IMR-90 (cell line): Measurements from ENCODE around the gene CD9. TPM values are rescaled to one million over a fixed set of nuclear protein-coding genes. Genes with fewer than 3 reads are reported as not detected.
A peak's percentile ranks its signal among the peaks of the same experiment; 100 is the strongest.

Experiments
- ATAC-seq: fragments of 200-7000 bp; cut with Tn5 transposase; 2 replicates; pipeline ENCODE4 v1.9.1; 2020; ENCODE audit warnings: low read depth, mild to moderate bottlenecking, moderate library complexity
- BruUV-seq: library from RNA; stranded (reverse); fragments of 400-500 nt; replicated peaks from 2 replicates; lab custom pipeline; 2021; lab: Mats Ljungman, UMichigan
- CTCF ChIA-PET: fragments of 300-600 bp; formaldehyde crosslinking; extraction: SDS; loops from one replicate; lab custom pipeline; 2021; ENCODE audit warnings: antibody characterized with exemption; lab: Yijun Ruan, JAX
- POLR2A ChIA-PET: fragments of 300-600 bp; sonication (Branson Sonifier 250); formaldehyde crosslinking; loops from one replicate; lab custom pipeline; 2022; ENCODE audit warnings: antibody characterized with exemption; ENCODE audit not compliant: unreplicated experiment; lab: Charles Lee
- DNase-seq: peaks from one replicate; pipeline ENCODE4 v3.0.0; 2013
- H2AFZ ChIP-seq: replicated peaks from 2 replicates; pipeline ENCODE3; 2013; ENCODE audit warnings: low read length, mild to moderate bottlenecking; ENCODE audit not compliant: poor library complexity
- H2AK5ac ChIP-seq: 2 replicates; pipeline ENCODE4 v1.6.1; 2013; ENCODE audit warnings: low read depth, low read length, inconsistent platforms
- H2AK9ac ChIP-seq: replicated peaks from 2 replicates; pipeline ENCODE3; 2013; ENCODE audit warnings: mild to moderate bottlenecking, low read depth, low read length, moderate library complexity; ENCODE audit not compliant: poor library complexity
- H2BK120ac ChIP-seq: 2 replicates; pipeline ENCODE4 v1.6.1; 2013; ENCODE audit warnings: low read depth, low read length, inconsistent platforms
- H2BK15ac ChIP-seq: 3 replicates; pipeline ENCODE4 v1.6.1; 2013; ENCODE audit warnings: low read depth, low read length, inconsistent platforms
- H2BK20ac ChIP-seq: 2 replicates; pipeline ENCODE4 v1.6.1; 2013; ENCODE audit warnings: low read depth, mild to moderate bottlenecking, inconsistent platforms, low read length, moderate library complexity
- H2BK5ac ChIP-seq: 2 replicates; pipeline ENCODE4 v1.6.1; 2013; ENCODE audit warnings: mild to moderate bottlenecking, low read depth, low read length, inconsistent platforms; ENCODE audit not compliant: poor library complexity, severe bottlenecking
- H3K14ac ChIP-seq: replicated peaks from 2 replicates; pipeline ENCODE4 v1.6.1; 2013; ENCODE audit warnings: low read depth, low read length, inconsistent platforms
- H3K18ac ChIP-seq: 2 replicates; pipeline ENCODE4 v1.6.1; 2013; ENCODE audit warnings: low read depth, low read length, control low read depth
- H3K23ac ChIP-seq: 2 replicates; pipeline ENCODE4 v1.6.1; 2013; ENCODE audit warnings: low read depth, low read length, inconsistent platforms
- H3K27ac ChIP-seq: 2 replicates; pipeline ENCODE4 v1.5.1; 2013; ENCODE audit warnings: mild to moderate bottlenecking, control low read depth, low read length; ENCODE audit not compliant: insufficient read depth
- H3K27me3 ChIP-seq: 2 replicates; pipeline ENCODE4 v1.6.1; 2013; ENCODE audit warnings: low read length; ENCODE audit not compliant: control insufficient read depth, insufficient read depth
- H3K36me3 ChIP-seq: 2 replicates; pipeline ENCODE4 v1.6.1; 2013; ENCODE audit warnings: low read length, mixed read lengths; ENCODE audit not compliant: control insufficient read depth, insufficient read depth
- H3K4ac ChIP-seq: 2 replicates; pipeline ENCODE4 v1.6.1; 2013; ENCODE audit warnings: low read depth, low read length, inconsistent platforms
- H3K4me1 ChIP-seq: 2 replicates; pipeline ENCODE4 v1.6.1; 2013; ENCODE audit warnings: low read length, mixed read lengths; ENCODE audit not compliant: control insufficient read depth, insufficient read depth
- H3K4me2 ChIP-seq: 2 replicates; pipeline ENCODE4 v1.6.1; 2013; ENCODE audit warnings: low read depth, mild to moderate bottlenecking, control low read depth, low read length, moderate library complexity
- H3K4me3 ChIP-seq: 2 replicates; pipeline ENCODE4 v1.5.1; 2013; ENCODE audit warnings: low read depth, mild to moderate bottlenecking, control low read depth, low read length, moderate library complexity; ENCODE audit not compliant: insufficient read depth
- H3K56ac ChIP-seq: 2 replicates; pipeline ENCODE4 v1.6.1; 2013; ENCODE audit warnings: low read length, inconsistent platforms; ENCODE audit not compliant: insufficient read depth; ENCODE audit errors: extremely low read depth
- H3K79me1 ChIP-seq, 2 experiments: 2 replicates each; pipeline ENCODE4 v1.6.1; 2013; ENCODE audit warnings: low read length in 2 of 2, inconsistent platforms in 1 of 2, low read depth in 1 of 2
- H3K9ac ChIP-seq: 2 replicates; pipeline ENCODE4 v1.6.1; 2013; ENCODE audit warnings: low read depth, low read length, control low read depth
- H3K9me1 ChIP-seq: 2 replicates; pipeline ENCODE4 v1.6.1; 2013; ENCODE audit warnings: low read length, inconsistent platforms; ENCODE audit not compliant: insufficient read depth
- H3K9me3 ChIP-seq: 2 replicates; pipeline ENCODE4 v1.6.1; 2013; ENCODE audit warnings: low read length; ENCODE audit not compliant: control insufficient read depth, insufficient read depth
- H4K20me1 ChIP-seq: 2 replicates; pipeline ENCODE4 v1.6.1; 2013; ENCODE audit warnings: low read length, inconsistent platforms; ENCODE audit not compliant: insufficient read depth
- H4K5ac ChIP-seq: 2 replicates; pipeline ENCODE4 v1.6.1; 2013; ENCODE audit warnings: mild to moderate bottlenecking, low read depth, low read length, control low read depth
- H4K8ac ChIP-seq, 2 experiments: 2 replicates each; pipeline ENCODE4 v1.6.1; 2013; ENCODE audit warnings: low read depth in 2 of 2, low read length in 2 of 2, control low read depth in 1 of 2, inconsistent platforms in 1 of 2
- H4K91ac ChIP-seq: 2 replicates; pipeline ENCODE4 v1.6.1; 2013; ENCODE audit warnings: low read depth, low read length, inconsistent platforms; ENCODE audit not compliant: insufficient read depth
- BHLHE40 ChIP-seq: fragments of 150-350 bp; IDR thresholded peaks from 2 replicates; pipeline ENCODE4 v1.6.1; 2016; ENCODE audit warnings: mild to moderate bottlenecking, low read depth, low read length
- CEBPB ChIP-seq: IDR thresholded peaks from 2 replicates; pipeline ENCODE4 v1.6.1; 2012; ENCODE audit warnings: low read depth, low read length, improper control_type of control experiment
- CHD1 ChIP-seq: IDR thresholded peaks from 2 replicates; pipeline ENCODE4 v1.6.1; 2012; ENCODE audit warnings: low read depth, low read length, improper control_type of control experiment
- FOS ChIP-seq: fragments of 150-350 bp; IDR thresholded peaks from 2 replicates; pipeline ENCODE4 v1.6.1; 2016; ENCODE audit warnings: low read depth, low read length
- MAFK ChIP-seq: IDR thresholded peaks from 2 replicates; pipeline ENCODE4 v1.6.1; 2012; ENCODE audit warnings: low read depth, low read length, improper control_type of control experiment
- MAZ ChIP-seq: IDR thresholded peaks from 2 replicates; pipeline ENCODE4 v1.6.1; 2012; ENCODE audit warnings: low read depth, mild to moderate bottlenecking, low read length, improper control_type of control experiment, moderate library complexity, borderline replicate concordance
- MXI1 ChIP-seq: IDR thresholded peaks from 2 replicates; pipeline ENCODE4 v1.6.1; 2012; ENCODE audit warnings: low read depth, mild to moderate bottlenecking, low read length, moderate library complexity, borderline replicate concordance
- NFE2L2 ChIP-seq: fragments of 150-350 bp; IDR thresholded peaks from 2 replicates; pipeline ENCODE4 v1.6.1; 2016; ENCODE audit warnings: low read depth, mild to moderate bottlenecking, low read length
- POLR2A ChIP-seq: IDR thresholded peaks from 2 replicates; pipeline ENCODE4 v1.6.1; 2012; ENCODE audit warnings: mild to moderate bottlenecking, low read depth, low read length
- RAD21 ChIP-seq: IDR thresholded peaks from 2 replicates; pipeline ENCODE4 v1.6.1; 2012; ENCODE audit warnings: low read length, improper control_type of control experiment
- RCOR1 ChIP-seq: IDR thresholded peaks from 2 replicates; pipeline ENCODE4 v1.6.1; 2012; ENCODE audit warnings: mild to moderate bottlenecking, low read length, improper control_type of control experiment; ENCODE audit not compliant: insufficient replicate concordance
- RFX5 ChIP-seq: IDR thresholded peaks from 2 replicates; pipeline ENCODE4 v1.8.0; 2012; ENCODE audit warnings: low read depth, mild to moderate bottlenecking, low read length, moderate library complexity
- SMC3 ChIP-seq: fragments of 150-350 bp; IDR thresholded peaks from 2 replicates; pipeline ENCODE4 v1.6.1; 2016; ENCODE audit warnings: low read depth, mild to moderate bottlenecking, antibody characterized with exemption, low read length, moderate library complexity
- WGBS, 2 experiments: methylation state at CpG; one replicate each; pipeline versions ENCODE4 v1.1.5 to v1.1.7; 2013; ENCODE audit warnings: missing lambda C conversion rate in 2 of 2; ENCODE audit not compliant: insufficient read length in 1 of 2; ENCODE audit errors: extremely low coverage in 2 of 2; 5-methylcytosine and 5-hydroxymethylcytosine counted together
- dilution Hi-C: fragments of 300-500 bp; cut with HindIII; formaldehyde crosslinking; loops from one replicate; pipeline ENCODE4 v1.14.3; 2018; ENCODE audit warnings: low sequenced_read_pairs; ENCODE audit not compliant: unreplicated experiment
- in situ Hi-C: fragments of 300-500 bp; cut with MboI; formaldehyde crosslinking; loops from 3 replicates; pipeline ENCODE4 v1.14.3; 2019; ENCODE audit warnings: low sequenced_read_pairs, inconsistent platforms, mixed read lengths
- intact Hi-C: fragments of 100-400 bp; cut with micrococcal nuclease; formaldehyde crosslinking; loops from 2 replicates; pipeline ENCODE4 v1.10.0; 2022
- polyA plus RNA-seq, 3 experiments: library from polyadenylated mRNA; depleted of rRNA; stranded (reverse); fragments of >200 nt; gene quantifications; 2 replicates each; pipeline ENCODE4 v1.2.3, GENCODE V29; 2012; ENCODE audit warnings: low replicate concordance in 1 of 3
- total RNA-seq: library from RNA; depleted of rRNA; stranded (reverse); fragments of >200 nt; gene quantifications from 2 replicates; pipeline ENCODE4 v1.2.3, GENCODE V29; 2012
- TF ChIP-seq, protein P1 (sequence below): fragments of 150-350 bp; IDR thresholded peaks from 2 replicates; pipeline ENCODE4 v1.6.1; 2016; ENCODE audit warnings: low read depth, mild to moderate bottlenecking, low read length, moderate library complexity, borderline replicate concordance
- TF ChIP-seq, protein P2 (sequence below): conservative IDR thresholded peaks from 2 replicates; pipeline ENCODE4 v1.5.1; 2012; ENCODE audit warnings: mild to moderate bottlenecking, low read depth, low read length, improper control_type of control experiment
- TF ChIP-seq, protein P3 (sequence below): fragments of 150-350 bp; IDR thresholded peaks from 2 replicates; pipeline ENCODE4 v1.6.1; 2017; ENCODE audit warnings: mild to moderate bottlenecking, antibody characterized with exemption, low read length, low read depth

Gene CD9
- total and polyA plus RNA-seq, 2 of the 4 experiments (the other 2 are of a cell fraction) = 48.8 to 70.9 TPM

DNA sequence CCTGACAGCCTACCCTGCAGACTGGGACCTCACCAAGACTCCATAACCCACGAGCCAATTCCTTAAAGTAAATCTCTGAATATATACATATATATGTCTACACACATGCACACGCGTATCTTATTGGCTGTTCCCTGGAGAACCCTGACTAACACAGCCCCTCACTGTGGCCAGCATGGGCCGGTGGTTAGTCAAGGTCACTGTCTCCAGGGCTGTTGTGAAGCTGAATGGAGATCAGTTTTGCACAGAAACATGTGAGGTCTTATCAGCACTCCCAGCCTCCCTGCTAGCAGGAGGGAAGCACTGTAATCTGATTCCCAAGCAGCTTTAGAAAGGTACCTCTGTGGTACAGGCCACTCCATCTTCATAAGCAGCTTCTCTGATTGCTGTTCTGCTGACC, 63.7 kb downstream of the CD9 start:
- H3K18ac ChIP-seq = no peak overlapping the region
- H3K56ac ChIP-seq = no peak overlapping the region
- no peak overlapping the region for H2BK20ac ChIP-seq
- H4K5ac ChIP-seq = no peak overlapping the region; the same call in 1 of the 2 replicates
- H3K36me3 ChIP-seq = no peaks in the 10 kb centered on the region
- no CpG with 5 or more reads among the region's 4 CpGs for WGBS, 2 experiments
- H2BK120ac ChIP-seq = no peak overlapping the region
- TF ChIP-seq CHD1 = no peak
- no peak for TF ChIP-seq NFE2L2
- TF ChIP-seq, protein P1, sequence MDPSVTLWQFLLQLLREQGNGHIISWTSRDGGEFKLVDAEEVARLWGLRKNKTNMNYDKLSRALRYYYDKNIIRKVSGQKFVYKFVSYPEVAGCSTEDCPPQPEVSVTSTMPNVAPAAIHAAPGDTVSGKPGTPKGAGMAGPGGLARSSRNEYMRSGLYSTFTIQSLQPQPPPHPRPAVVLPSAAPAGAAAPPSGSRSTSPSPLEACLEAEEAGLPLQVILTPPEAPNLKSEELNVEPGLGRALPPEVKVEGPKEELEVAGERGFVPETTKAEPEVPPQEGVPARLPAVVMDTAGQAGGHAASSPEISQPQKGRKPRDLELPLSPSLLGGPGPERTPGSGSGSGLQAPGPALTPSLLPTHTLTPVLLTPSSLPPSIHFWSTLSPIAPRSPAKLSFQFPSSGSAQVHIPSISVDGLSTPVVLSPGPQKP = no peak
- TF ChIP-seq CEBPB = no peak
- no peak for TF ChIP-seq MAFK
- TF ChIP-seq SMC3 = no peak
- TF ChIP-seq FOS = no peak
- TF ChIP-seq RCOR1 = no peak
- no peak for TF ChIP-seq MAZ
- TF ChIP-seq, protein P2, sequence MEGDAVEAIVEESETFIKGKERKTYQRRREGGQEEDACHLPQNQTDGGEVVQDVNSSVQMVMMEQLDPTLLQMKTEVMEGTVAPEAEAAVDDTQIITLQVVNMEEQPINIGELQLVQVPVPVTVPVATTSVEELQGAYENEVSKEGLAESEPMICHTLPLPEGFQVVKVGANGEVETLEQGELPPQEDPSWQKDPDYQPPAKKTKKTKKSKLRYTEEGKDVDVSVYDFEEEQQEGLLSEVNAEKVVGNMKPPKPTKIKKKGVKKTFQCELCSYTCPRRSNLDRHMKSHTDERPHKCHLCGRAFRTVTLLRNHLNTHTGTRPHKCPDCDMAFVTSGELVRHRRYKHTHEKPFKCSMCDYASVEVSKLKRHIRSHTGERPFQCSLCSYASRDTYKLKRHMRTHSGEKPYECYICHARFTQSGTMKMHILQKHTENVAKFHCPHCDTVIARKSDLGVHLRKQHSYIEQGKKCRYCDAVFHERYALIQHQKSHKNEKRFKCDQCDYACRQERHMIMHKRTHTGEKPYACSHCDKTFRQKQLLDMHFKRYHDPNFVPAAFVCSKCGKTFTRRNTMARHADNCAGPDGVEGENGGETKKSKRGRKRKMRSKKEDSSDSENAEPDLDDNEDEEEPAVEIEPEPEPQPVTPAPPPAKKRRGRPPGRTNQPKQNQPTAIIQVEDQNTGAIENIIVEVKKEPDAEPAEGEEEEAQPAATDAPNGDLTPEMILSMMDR = no peak
- TF ChIP-seq BHLHE40 = no peak
- TF ChIP-seq MXI1 = no peak
- TF ChIP-seq RFX5 = no peak
- TF ChIP-seq, protein P3, sequence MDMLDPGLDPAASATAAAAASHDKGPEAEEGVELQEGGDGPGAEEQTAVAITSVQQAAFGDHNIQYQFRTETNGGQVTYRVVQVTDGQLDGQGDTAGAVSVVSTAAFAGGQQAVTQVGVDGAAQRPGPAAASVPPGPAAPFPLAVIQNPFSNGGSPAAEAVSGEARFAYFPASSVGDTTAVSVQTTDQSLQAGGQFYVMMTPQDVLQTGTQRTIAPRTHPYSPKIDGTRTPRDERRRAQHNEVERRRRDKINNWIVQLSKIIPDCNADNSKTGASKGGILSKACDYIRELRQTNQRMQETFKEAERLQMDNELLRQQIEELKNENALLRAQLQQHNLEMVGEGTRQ = no peak
- TF ChIP-seq POLR2A = no peak
- no peak for TF ChIP-seq RAD21
- peaks cover 15% of the 10 kb centered on the region for H3K4me1 ChIP-seq
- H3K79me1 ChIP-seq = no peaks in the 10 kb centered on the region
- no peak overlapping the region for H3K14ac ChIP-seq
- DNase-seq (peak; percentile 52), ATAC-seq (peak; percentile 61)
- H3K9ac ChIP-seq = no peak overlapping the region
- no peak overlapping the region for H2AK9ac ChIP-seq
- intact Hi-C loops = no loop called here
- no peaks in the 10 kb centered on the region for H3K9me3 ChIP-seq
- H3K27me3 ChIP-seq = peaks cover 6% of the 10 kb centered on the region
- H4K91ac ChIP-seq = no peak overlapping the region
- H2BK5ac ChIP-seq = no peak overlapping the region
- H4K20me1 ChIP-seq = no peaks in the 10 kb centered on the region
- H2BK15ac ChIP-seq = no peak overlapping the region
- peak overlapping the region; percentile 37 for H2AFZ ChIP-seq
- H3K23ac ChIP-seq = no peak overlapping the region
- H3K4me2 ChIP-seq = no peak overlapping the region
- H3K27ac ChIP-seq = no peak overlapping the region
- no peak overlapping the region for H4K8ac ChIP-seq
- H2AK5ac ChIP-seq = no peak overlapping the region
- in situ Hi-C loops = no loop called here
- ChIA-PET POLR2A (no interaction called here), CTCF (no interaction called here)
- H3K4ac ChIP-seq = no peak overlapping the region
- peaks cover 6% of the 10 kb centered on the region; the same call in 1 of the 2 replicates for H3K9me1 ChIP-seq
- BruUV-seq = no TSS peak
- dilution Hi-C loops = no loop called here
- no peak overlapping the region for H3K4me3 ChIP-seq
